ENCODE measurements around the gene AASS.

AASS gene

GRCh38 chr7:122070834-122071233 is 73.2 kb downstream of the AASS start:
- TF ChIP-seq POLR2AphosphoS5 (IDR thresholded peaks at IDR 0.05; ENCODE audit: low read depth, low read length) (no peak), FOXP2 (optimal IDR thresholded peaks at IDR 0.05; ENCODE audit: borderline replicate concordance, extremely low read depth, extremely low read length, insufficient read depth) (no peak), SIN3A (IDR thresholded peaks at IDR 0.05; ENCODE audit: borderline replicate concordance, insufficient read depth, low read length) (no peak), REST (IDR thresholded peaks at IDR 0.05; ENCODE audit: insufficient read depth in 1 of 2, low read depth in 2 of 2, low read length in 2 of 2) (no peak), TAF1 (IDR thresholded peaks at IDR 0.05; ENCODE audit: borderline replicate concordance, insufficient read depth, low read length) (no peak)

- TF ChIP-seq POLR2AphosphoS5 (IDR thresholded peaks at IDR 0.05; ENCODE audit: low read depth, low read length) (no peak), TAF1 (IDR thresholded peaks at IDR 0.05; ENCODE audit: borderline replicate concordance, insufficient read depth, low read length) (no peak), FOXP2 (optimal IDR thresholded peaks at IDR 0.05; ENCODE audit: borderline replicate concordance, extremely low read depth, extremely low read length, insufficient read depth) (no peak), REST (IDR thresholded peaks at IDR 0.05; ENCODE audit: insufficient read depth in 1 of 2, low read depth in 2 of 2, low read length in 2 of 2) (no peak), SIN3A (IDR thresholded peaks at IDR 0.05; ENCODE audit: borderline replicate concordance, insufficient read depth, low read length) (no peak)
Observed at GRCh38 chr7:122070062-122070461, 74.0 kb downstream of the AASS start.

GRCh38 chr7:122068999-122069398 is 75.0 kb downstream of the AASS start:
- no peak for TF ChIP-seq TAF1 (IDR thresholded peaks at IDR 0.05; ENCODE audit: borderline replicate concordance, insufficient read depth, low read length)
- no peak for TF ChIP-seq REST (IDR thresholded peaks at IDR 0.05; ENCODE audit: insufficient read depth in 1 of 2, low read depth in 2 of 2, low read length in 2 of 2)
- TF ChIP-seq FOXP2 (optimal IDR thresholded peaks at IDR 0.05; ENCODE audit: borderline replicate concordance, extremely low read depth, extremely low read length, insufficient read depth) = no peak

- TF ChIP-seq TAF1 (IDR thresholded peaks at IDR 0.05; ENCODE audit: borderline replicate concordance, insufficient read depth, low read length) (no peak), POLR2AphosphoS5 (IDR thresholded peaks at IDR 0.05; ENCODE audit: low read depth, low read length) (no peak), REST (IDR thresholded peaks at IDR 0.05; ENCODE audit: insufficient read depth in 1 of 2, low read depth in 2 of 2, low read length in 2 of 2) (no peak), SIN3A (IDR thresholded peaks at IDR 0.05; ENCODE audit: borderline replicate concordance, insufficient read depth, low read length) (no peak), FOXP2 (optimal IDR thresholded peaks at IDR 0.05; ENCODE audit: borderline replicate concordance, extremely low read depth, extremely low read length, insufficient read depth) (no peak)
Observed at GRCh38 chr7:122068046-122068445, 76.0 kb downstream of the AASS start.

GRCh38 chr7:122067077-122067476 is 77.0 kb downstream of the AASS start:
- TF ChIP-seq POLR2AphosphoS5 (IDR thresholded peaks at IDR 0.05; ENCODE audit: low read depth, low read length) (no peak), REST (IDR thresholded peaks at IDR 0.05; ENCODE audit: insufficient read depth in 1 of 2, low read depth in 2 of 2, low read length in 2 of 2) (no peak), SIN3A (IDR thresholded peaks at IDR 0.05; ENCODE audit: borderline replicate concordance, insufficient read depth, low read length) (no peak), FOXP2 (optimal IDR thresholded peaks at IDR 0.05; ENCODE audit: borderline replicate concordance, extremely low read depth, extremely low read length, insufficient read depth) (no peak), TAF1 (IDR thresholded peaks at IDR 0.05; ENCODE audit: borderline replicate concordance, insufficient read depth, low read length) (no peak)
